Activated naive CD8-positive, alpha-beta T cell treated with anti-CD3 and anti-CD28 coated beads, Interleukin-2, amount 50 U/mL, for 16 hours (primary cell): Measurements from ENCODE around the gene MKI67.
"Not testable (repeated sequence)": the region's sequence is repeated elsewhere in the genome, so short reads cannot be mapped to it uniquely, and the experiment has no call there.

Experiments used
- DNase-seq: peaks from one replicate; pipeline ENCODE4 v3.0.0-alpha.2; 2020; ENCODE audit warnings: low read depth, low spot score

Gene MKI67

GRCh38 chr10:128150045-128150493 lies 23.8 kb upstream of the MKI67 start:
- peak; percentile 39 for DNase-seq

DNA sequence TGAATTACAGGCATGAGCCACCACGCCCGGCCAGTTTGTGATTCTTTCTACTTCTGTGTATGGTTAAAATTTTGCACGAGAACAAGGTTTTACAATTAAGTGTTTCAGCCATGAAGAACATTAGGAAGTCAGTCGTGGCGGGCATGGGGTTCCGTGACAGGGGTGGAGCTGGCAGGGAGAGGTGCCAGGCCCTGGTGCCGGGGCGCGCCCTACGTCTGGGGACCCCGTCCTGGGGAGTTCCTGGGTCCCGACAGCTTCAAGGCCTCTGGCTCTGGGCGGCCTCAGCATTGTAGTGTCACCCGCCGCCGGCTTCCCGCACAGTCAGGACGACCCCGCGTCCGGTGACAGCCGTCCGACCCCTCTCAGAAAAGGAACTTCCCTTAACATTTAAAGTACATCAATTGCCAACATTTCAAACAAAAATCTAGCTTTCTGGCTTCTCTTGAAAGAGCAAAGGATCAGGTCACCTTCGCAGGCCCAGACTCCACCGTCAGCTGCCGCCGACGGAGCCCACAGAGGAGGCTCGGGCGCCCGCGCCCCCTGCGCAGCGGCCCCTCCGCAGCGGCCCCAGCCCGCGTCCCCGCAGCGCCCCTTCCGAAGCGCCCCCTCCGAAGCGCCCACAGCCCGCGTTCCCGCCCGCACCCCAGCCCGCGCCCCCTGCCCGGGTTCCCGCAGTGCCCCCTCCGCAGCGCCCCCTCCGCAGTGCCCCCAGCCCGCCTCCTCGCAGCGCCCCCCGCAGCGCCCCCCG lies 23.2 kb upstream of the MKI67 start:
- DNase-seq, result no peak

DNA sequence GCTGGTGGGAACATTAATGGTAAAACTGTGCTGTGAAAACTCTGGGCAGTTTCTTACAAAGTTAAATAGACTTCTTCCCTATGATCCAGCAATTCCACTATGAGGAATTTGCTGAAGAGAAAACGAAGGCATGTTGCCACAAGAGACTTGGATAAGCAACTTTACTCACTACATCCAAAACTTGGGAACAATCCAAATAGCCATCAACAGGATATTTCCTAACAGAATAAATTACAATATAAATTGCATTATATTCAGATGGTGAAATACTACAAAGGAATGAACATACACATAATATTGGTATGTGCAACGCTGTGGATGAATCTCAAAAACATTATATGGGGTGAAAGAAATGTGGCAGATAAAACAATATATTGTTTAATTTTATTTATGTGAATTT lies 21.4 kb upstream of the MKI67 start:
- DNase-seq, result no peak

- no peak for DNase-seq
Observed at GRCh38 chr10:128147064-128147463, 20.8 kb upstream of the MKI67 start.

GRCh38 chr10:128144547-128144946 lies 18.3 kb upstream of the MKI67 start:
- no peak for DNase-seq

DNA sequence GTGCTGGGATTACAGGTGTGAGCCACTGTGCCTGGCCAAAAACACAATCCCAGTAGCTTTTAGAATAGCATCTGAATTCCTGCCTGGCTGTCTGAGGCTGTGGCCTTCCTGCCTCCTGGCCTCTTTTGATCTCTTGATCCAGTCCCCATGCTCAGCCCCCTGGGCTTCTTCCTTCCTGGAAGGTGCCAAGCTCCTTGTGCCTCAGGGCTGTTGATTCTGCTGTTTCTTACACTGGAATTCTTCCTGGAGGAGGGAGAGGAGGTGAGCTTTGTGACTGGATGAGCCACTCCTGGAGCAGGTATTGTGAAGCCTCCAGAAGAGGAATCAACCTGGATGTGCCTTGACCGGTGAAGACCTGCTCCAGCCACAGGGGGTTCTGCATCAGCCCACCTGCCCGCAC lies 17.3 kb upstream of the MKI67 start:
- no peak for DNase-seq

GRCh38 chr10:128140425-128140824 lies 14.2 kb upstream of the MKI67 start:
- no peak for DNase-seq

DNA sequence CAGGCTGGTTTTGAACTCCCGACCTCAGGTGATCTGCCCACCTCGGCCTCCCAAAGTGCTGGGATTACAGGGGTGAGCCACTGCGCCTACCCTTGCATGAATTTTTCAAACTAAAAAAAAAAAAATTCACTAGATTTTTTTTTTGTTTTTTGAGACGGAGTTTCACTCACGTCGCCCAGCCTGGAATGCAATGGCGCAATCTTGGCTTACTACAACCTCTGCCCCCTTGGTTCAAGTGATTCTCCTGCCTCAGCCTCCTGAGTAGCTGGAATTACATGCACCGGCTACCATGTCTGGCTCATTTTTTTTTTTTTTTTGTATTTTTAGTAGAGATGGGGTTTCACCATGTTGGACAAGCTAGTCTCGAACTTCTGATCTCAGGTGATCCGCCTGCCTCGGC lies 12.2 kb upstream of the MKI67 start:
- DNase-seq, result not testable (repeated sequence)

DNA sequence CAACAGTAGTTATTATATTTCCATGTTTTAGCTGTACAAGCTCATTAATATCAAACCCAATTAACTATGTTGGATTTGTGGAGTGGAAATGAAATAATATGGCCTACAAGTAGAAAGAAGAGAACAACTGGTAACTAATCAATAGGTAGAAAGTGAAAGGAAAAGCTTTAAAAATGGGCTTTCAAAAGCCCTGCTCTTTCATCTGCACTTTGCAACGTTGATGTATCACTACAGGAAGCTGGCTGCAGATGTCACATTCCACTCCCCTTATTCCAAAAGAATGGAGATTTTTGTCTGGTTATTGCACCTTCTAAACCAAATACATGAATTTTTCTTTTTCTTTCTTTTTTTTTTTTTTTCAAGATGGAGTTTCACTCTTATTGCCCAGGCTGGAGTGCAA lies 11.7 kb upstream of the MKI67 start:
- no peak for DNase-seq

- DNase-seq, result no peak
Observed at GRCh38 chr10:128130051-128130450, 3.8 kb upstream of the MKI67 start.

- no peak for DNase-seq
Observed at GRCh38 chr10:128128582-128128981, 2.4 kb upstream of the MKI67 start.

DNA sequence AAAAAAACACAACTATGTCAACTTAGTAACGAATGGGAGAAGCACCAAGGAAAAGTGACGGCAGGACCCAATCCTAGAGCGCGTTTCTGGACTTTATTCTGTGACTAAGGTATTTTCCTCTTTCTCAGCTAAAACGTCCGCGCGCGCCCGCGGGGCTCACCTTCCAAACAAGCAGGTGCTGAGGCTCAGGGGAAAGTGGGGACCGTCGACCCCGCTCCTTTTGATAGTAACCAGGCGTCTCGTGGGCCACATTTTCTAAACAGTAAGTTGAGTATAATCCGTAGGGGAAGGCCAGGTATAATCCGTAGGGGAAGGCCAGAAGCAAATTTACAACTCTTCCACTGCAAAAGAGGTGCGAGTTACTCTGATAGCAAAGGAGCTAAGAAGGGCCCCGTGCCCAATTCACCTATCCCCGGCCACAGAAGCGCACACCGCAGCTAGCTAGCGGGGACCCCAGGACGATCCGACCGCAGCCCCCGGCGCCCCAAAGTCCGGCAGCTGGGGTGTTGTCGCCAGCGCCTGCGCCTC lies 743 bp downstream of the MKI67 start:
- no peak for DNase-seq

DNA sequence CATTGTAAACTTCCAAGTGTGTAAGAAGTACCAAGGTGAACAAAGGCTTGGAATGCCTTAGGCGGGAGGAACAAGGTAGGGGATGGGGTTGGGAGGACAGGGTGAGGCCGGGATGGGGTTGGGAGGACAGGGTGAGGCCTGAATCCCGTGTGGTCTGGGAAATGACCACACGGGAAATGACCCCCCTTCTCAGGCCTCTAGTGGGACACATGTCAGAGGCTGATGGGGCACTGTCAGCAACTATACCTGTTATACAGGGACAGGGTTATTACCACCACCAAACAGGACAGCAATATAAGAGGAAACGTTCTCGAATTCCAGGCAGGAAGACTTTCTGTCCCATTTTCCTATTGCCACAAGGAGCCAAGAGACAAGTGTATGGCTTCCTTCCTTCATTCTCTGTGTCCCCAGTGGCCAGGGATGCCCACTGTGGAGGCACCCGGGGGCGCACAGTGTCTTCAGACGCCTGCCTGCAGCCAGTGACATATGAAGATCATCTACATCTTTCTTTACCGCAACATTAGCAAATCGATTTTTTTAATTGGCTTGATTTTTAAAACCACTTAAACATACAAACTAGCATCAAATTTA lies 1.3 kb downstream of the MKI67 start:
- DNase-seq, result no peak

DNA sequence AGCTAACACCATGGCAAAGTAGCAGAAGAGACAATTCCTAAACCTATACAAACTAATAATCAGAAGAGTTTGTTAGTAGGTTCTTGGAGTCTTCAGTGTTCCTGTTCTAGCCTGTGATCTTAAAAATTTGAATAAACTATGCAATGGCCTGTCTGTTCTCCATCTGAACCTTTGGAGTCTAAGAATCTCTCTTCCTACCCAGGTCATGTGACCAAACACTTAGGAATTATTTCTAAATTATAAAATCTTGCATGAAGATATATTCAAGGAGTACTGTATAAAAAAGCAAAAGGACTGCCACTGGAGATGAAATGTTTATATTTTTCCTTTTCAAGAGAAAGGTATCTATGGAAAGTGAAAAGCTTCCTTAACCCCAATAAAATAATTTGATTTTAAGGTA lies 2.4 kb downstream of the MKI67 start:
- DNase-seq, result no peak

GRCh38 chr10:128122931-128123330 lies 3.3 kb downstream of the MKI67 start:
- DNase-seq, result no peak

- no peak for DNase-seq
Observed at GRCh38 chr10:128121750-128122412, 4.3 kb downstream of the MKI67 start.

DNA sequence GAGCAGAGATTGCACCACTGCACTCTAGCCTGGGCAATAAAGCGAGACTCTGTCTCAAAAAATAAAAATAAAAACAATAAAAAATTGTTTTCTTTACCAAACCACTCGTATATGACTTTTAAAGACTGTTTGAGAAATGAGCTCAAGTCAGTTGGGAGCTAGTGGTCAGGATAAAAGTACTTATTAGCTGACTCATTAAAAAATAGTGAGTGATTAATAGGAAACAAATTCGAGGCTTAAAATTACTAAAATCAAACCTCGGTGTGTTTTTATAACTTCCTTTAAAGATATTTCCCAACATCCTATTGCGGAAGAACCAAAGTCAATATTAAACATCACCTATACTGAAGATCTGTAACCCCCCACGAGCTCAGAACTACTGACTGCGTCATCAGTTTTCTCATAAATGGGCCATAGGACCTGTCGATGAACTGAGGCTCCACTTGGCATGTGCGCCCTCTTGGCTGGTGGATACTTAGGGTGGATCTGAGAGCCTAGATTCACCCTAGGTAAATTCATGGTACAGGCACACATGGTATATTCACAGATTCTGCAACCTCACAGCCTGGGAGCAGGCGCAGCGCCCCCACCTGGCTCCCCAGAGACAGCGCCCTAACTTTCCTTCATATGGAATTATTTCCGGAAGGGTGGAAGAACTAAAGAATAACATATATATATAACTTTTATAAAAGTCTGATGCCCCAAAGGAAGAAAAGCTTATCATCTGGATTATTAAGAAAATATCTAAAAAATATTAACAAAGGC lies 9.2 kb downstream of the MKI67 start:
- DNase-seq, result no peak

- no peak for DNase-seq
Observed at GRCh38 chr10:128116187-128116586, 10.0 kb downstream of the MKI67 start.

DNA sequence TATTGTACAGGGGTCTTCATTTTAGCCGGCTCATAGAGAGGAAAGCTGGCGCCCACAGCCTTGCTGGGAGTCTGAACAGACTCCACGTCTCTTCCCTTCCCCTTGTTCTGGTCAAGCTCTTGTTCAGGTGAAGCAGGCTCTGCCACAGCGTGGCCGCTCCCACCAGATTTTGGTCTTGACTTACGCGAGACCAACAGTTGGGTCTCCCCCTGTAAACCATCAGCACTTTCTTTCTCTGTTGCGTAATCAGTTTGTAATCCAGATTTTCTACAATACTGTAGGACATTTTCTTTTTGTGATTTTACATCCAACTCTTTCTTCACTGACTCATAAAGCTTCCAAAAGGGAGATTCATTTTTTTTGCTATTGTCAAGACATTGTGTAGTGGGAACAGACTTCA lies 10.9 kb downstream of the MKI67 start:
- no peak for DNase-seq

DNA sequence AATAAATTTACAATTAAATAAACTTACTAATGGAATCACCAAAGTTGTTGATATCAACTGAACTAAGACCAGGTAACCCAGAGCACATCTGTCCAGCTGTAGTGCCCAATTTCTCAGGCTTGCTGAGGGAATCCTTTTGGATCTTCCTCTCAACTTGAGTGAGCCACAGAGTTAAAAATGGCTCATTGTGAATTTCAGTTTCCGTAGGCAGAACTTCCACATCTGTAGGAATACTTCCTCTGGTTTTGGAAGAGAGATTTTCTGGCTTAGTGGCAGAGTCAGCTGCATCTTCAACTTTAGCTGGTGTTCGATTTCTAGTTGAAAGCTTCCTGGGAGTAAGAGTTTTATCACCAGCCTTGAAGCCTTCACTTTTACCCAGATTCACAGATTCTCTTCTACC lies 11.3 kb downstream of the MKI67 start:
- DNase-seq, result no peak

DNA sequence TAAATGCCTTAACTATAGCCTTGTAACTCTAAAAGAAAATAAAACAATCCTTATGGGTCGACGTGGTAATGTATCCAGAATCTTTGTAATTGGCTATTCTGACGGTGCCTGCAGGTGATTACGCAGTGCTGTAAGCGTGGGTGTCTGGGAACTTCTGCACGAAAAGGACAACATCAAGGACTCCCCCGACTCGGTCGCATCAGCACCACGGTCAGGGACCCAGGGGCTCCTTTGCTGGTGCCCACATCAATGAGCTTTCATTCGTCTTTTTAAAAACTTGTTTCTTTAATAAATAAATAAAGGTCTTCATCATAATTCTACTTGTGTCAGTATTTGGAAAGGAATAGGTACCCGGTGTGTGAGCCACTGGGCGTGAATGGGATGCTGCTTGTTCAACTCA lies 13.2 kb downstream of the MKI67 start:
- DNase-seq, result no peak

DNA sequence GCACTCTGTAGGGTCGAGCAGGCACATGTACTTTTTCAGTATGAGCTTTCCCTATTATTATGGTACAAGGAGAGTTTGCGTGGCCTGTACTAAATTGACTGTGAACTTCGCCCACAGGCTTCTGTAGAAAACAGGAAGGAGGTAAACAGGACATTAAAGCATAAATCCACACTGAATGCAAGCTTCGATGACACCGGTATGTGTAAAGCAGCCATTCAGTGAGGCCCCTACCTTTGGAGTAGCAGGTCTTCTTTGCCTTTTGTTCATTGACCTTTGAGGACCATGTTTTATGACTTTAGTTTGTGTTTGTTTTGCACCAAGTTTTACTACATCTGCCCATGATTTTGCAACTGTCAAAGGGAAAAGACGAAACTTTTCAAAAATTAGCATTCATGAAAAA lies 14.5 kb downstream of the MKI67 start:
- DNase-seq, result no peak
